Breast epithelium (tissue), 3 donors: ENCODE results near the gene FRMD6.

ENCODE experiments used
- POLR2A ChIP-seq: fragments of 450-650 bp; IDR thresholded peaks from one replicate; pipeline ENCODE4 v1.6.1; 2016; ENCODE audit warnings: antibody characterized with exemption, mild to moderate bottlenecking, moderate library complexity
- TF ChIP-seq, protein P1 (sequence below), 3 donors: fragments of 450-650 bp; IDR thresholded peaks; one replicate each; pipeline ENCODE4 v1.5.1; 2016 to 2017; ENCODE audit warnings: antibody characterized with exemption in 3 of 3, mild to moderate bottlenecking in 3 of 3, moderate library complexity in 3 of 3

DNA sequence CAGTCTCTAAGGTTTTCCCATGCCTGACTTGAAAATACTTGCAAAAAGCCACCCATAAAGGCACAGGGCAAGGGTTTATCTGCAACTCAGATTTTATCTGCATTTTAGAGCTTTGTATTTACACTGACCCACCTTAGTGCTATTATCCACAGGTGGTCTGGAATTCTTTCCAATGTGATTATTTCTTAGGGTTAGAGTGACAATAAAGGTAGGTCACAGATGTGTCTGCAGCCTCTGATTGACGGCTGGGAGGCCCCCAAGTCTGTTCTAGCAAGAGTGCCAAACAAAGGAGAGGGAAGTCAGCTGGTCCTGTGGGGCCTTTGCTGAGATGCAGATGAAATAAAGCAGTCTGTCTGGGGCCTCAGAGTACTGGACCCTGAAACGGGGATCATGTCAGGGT lies 64.0 kb downstream of the FRMD6 start:
- TF ChIP-seq POLR2A = no peak
- TF ChIP-seq, protein P1, sequence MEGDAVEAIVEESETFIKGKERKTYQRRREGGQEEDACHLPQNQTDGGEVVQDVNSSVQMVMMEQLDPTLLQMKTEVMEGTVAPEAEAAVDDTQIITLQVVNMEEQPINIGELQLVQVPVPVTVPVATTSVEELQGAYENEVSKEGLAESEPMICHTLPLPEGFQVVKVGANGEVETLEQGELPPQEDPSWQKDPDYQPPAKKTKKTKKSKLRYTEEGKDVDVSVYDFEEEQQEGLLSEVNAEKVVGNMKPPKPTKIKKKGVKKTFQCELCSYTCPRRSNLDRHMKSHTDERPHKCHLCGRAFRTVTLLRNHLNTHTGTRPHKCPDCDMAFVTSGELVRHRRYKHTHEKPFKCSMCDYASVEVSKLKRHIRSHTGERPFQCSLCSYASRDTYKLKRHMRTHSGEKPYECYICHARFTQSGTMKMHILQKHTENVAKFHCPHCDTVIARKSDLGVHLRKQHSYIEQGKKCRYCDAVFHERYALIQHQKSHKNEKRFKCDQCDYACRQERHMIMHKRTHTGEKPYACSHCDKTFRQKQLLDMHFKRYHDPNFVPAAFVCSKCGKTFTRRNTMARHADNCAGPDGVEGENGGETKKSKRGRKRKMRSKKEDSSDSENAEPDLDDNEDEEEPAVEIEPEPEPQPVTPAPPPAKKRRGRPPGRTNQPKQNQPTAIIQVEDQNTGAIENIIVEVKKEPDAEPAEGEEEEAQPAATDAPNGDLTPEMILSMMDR (IDR thresholded peaks at IDR 0.05) = no peak
